Measurements from ENCODE around the gene EHD4. TPM values are rescaled to one million over a fixed set of nuclear protein-coding genes. Genes with fewer than 3 reads are reported as not detected.

Gene EHD4
- polyA plus RNA-seq, 1 of the 3 experiments (the other 2 are of a cell fraction): 17.5 TPM

DNA sequence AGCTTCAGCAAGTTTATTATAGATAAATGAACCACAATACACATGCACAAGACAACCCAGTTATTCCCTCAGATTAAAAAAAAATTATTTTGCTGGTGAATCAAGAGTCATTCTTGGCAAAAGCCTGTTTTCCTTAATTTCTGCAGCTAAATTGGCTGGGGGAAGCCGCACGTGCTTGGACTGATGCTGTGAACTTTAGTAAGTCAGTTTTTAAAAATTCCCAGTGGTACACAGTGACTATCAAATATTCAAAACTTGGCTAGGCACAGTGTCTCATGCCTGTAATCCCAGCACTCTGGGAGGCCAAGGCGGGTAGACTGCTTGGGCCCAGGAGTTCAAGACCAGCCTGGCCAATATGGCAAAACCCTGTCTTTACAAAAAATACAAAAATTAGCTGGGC is 23.9 kb downstream of the EHD4 start:
- no peak overlapping the region for H3K27ac ChIP-seq (ENCODE audit: low read depth in 2 of 2, low read length in 1 of 2)
- H3K4me1 ChIP-seq (ENCODE audit: control insufficient read depth in 1 of 2, insufficient read depth in 2 of 2, low read depth in 1 of 2, low read length in 1 of 2): peaks cover 6 to 17% of the 10 kb centered on the region in 2 experiments; a peak in 3 of 4 replicates
- H3K9me3 ChIP-seq: no peaks in the 10 kb centered on the region
- 84% methylated on average over 3 of the region's 3 CpGs for WGBS (ENCODE audit: low lambda C conversion rate)
- no peak for DNase-seq
- CTCF ChIA-PET: interaction anchor here (0.7 to 1.4 kb wide), 3 partner anchors 20 to 978 kb away, joined by 3 to 4 read pairs (median 3); no protein-coding TSS in a partner anchor
- no peaks in the 10 kb centered on the region for H3K27me3 ChIP-seq (ENCODE audit: insufficient read depth)
- H4K20me1 ChIP-seq (ENCODE audit: insufficient read depth): no peaks in the 10 kb centered on the region
- no peak overlapping the region for H2AFZ ChIP-seq (ENCODE audit: low read depth)
- TF ChIP-seq, protein P1, sequence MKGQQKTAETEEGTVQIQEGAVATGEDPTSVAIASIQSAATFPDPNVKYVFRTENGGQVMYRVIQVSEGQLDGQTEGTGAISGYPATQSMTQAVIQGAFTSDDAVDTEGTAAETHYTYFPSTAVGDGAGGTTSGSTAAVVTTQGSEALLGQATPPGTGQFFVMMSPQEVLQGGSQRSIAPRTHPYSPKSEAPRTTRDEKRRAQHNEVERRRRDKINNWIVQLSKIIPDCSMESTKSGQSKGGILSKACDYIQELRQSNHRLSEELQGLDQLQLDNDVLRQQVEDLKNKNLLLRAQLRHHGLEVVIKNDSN (IDR thresholded peaks at IDR 0.05; ENCODE audit: borderline replicate concordance, low read depth): no peak
- TF ChIP-seq, protein P2, sequence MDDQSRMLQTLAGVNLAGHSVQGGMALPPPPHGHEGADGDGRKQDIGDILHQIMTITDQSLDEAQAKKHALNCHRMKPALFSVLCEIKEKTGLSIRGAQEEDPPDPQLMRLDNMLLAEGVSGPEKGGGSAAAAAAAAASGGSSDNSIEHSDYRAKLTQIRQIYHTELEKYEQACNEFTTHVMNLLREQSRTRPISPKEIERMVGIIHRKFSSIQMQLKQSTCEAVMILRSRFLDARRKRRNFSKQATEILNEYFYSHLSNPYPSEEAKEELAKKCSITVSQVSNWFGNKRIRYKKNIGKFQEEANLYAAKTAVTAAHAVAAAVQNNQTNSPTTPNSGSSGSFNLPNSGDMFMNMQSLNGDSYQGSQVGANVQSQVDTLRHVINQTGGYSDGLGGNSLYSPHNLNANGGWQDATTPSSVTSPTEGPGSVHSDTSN (IDR thresholded peaks at IDR 0.05): no peak
- no peak for TF ChIP-seq SIN3A (IDR thresholded peaks at IDR 0.05; ENCODE audit: borderline replicate concordance, low read depth, low read length)
- TF ChIP-seq SMC3 (IDR thresholded peaks at IDR 0.05; ENCODE audit: low read depth, low read length): no peak
- no peak for TF ChIP-seq MEF2A (IDR thresholded peaks at IDR 0.05; ENCODE audit: borderline replicate concordance, low read depth)
- TF ChIP-seq, protein P3, sequence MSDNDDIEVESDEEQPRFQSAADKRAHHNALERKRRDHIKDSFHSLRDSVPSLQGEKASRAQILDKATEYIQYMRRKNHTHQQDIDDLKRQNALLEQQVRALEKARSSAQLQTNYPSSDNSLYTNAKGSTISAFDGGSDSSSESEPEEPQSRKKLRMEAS (IDR thresholded peaks at IDR 0.05; ENCODE audit: low read depth): no peak
- TF ChIP-seq, protein P4, sequence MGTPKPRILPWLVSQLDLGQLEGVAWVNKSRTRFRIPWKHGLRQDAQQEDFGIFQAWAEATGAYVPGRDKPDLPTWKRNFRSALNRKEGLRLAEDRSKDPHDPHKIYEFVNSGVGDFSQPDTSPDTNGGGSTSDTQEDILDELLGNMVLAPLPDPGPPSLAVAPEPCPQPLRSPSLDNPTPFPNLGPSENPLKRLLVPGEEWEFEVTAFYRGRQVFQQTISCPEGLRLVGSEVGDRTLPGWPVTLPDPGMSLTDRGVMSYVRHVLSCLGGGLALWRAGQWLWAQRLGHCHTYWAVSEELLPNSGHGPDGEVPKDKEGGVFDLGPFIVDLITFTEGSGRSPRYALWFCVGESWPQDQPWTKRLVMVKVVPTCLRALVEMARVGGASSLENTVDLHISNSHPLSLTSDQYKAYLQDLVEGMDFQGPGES (IDR thresholded peaks at IDR 0.05; ENCODE audit: low read depth, low read length): no peak
- no peak for TF ChIP-seq FOSL2 (IDR thresholded peaks at IDR 0.05; ENCODE audit: borderline replicate concordance, low read depth)
- no peak for TF ChIP-seq ELF1 (IDR thresholded peaks at IDR 0.05)
- no peak for TF ChIP-seq NFIC (IDR thresholded peaks at IDR 0.05; ENCODE audit: borderline replicate concordance)
- TF ChIP-seq, protein P5, sequence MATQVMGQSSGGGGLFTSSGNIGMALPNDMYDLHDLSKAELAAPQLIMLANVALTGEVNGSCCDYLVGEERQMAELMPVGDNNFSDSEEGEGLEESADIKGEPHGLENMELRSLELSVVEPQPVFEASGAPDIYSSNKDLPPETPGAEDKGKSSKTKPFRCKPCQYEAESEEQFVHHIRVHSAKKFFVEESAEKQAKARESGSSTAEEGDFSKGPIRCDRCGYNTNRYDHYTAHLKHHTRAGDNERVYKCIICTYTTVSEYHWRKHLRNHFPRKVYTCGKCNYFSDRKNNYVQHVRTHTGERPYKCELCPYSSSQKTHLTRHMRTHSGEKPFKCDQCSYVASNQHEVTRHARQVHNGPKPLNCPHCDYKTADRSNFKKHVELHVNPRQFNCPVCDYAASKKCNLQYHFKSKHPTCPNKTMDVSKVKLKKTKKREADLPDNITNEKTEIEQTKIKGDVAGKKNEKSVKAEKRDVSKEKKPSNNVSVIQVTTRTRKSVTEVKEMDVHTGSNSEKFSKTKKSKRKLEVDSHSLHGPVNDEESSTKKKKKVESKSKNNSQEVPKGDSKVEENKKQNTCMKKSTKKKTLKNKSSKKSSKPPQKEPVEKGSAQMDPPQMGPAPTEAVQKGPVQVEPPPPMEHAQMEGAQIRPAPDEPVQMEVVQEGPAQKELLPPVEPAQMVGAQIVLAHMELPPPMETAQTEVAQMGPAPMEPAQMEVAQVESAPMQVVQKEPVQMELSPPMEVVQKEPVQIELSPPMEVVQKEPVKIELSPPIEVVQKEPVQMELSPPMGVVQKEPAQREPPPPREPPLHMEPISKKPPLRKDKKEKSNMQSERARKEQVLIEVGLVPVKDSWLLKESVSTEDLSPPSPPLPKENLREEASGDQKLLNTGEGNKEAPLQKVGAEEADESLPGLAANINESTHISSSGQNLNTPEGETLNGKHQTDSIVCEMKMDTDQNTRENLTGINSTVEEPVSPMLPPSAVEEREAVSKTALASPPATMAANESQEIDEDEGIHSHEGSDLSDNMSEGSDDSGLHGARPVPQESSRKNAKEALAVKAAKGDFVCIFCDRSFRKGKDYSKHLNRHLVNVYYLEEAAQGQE (IDR thresholded peaks at IDR 0.05; ENCODE audit: low read depth, low read length): no peak
- TF ChIP-seq EZH2phosphoT487 (IDR thresholded peaks at IDR 0.05; ENCODE audit: borderline replicate concordance, low read depth): no peak
- TF ChIP-seq NRF1 (IDR thresholded peaks at IDR 0.05; ENCODE audit: low read depth, low read length): no peak
- no peak for TF ChIP-seq TEAD4 (IDR thresholded peaks at IDR 0.05; ENCODE audit: borderline replicate concordance, insufficient read depth)
- no peak for TF ChIP-seq YY1 (IDR thresholded peaks at IDR 0.05; ENCODE audit: low read depth)
- TF ChIP-seq, protein P6, sequence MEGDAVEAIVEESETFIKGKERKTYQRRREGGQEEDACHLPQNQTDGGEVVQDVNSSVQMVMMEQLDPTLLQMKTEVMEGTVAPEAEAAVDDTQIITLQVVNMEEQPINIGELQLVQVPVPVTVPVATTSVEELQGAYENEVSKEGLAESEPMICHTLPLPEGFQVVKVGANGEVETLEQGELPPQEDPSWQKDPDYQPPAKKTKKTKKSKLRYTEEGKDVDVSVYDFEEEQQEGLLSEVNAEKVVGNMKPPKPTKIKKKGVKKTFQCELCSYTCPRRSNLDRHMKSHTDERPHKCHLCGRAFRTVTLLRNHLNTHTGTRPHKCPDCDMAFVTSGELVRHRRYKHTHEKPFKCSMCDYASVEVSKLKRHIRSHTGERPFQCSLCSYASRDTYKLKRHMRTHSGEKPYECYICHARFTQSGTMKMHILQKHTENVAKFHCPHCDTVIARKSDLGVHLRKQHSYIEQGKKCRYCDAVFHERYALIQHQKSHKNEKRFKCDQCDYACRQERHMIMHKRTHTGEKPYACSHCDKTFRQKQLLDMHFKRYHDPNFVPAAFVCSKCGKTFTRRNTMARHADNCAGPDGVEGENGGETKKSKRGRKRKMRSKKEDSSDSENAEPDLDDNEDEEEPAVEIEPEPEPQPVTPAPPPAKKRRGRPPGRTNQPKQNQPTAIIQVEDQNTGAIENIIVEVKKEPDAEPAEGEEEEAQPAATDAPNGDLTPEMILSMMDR (IDR thresholded peaks at IDR 0.05): no peak
- TF ChIP-seq FOXJ3 (CRISPR knock-in tag; IDR thresholded peaks at IDR 0.05): no peak
- no peak for TF ChIP-seq TAF1 (IDR thresholded peaks at IDR 0.05; ENCODE audit: borderline replicate concordance, low read depth, low read length)
- TF ChIP-seq RAD21 (IDR thresholded peaks at IDR 0.05; ENCODE audit: low read length): no peak
- no peak for TF ChIP-seq RCOR1 (IDR thresholded peaks at IDR 0.05; ENCODE audit: low read length)
- H3F3A ChIP-seq (replicated peaks; ENCODE audit: insufficient read depth): peaks cover 13% of the 10 kb centered on the region
- no peak overlapping the region for H3K4me3 ChIP-seq (ENCODE audit: low read depth in 2 of 2, low read length in 1 of 2)
- peaks cover 0 to 8% of the 10 kb centered on the region in 2 experiments for H3K36me3 ChIP-seq (replicated peaks in 1 of 2; ENCODE audit: control insufficient read depth in 1 of 2, insufficient read depth in 2 of 2, low read length in 1 of 2)
- H3K9me2 ChIP-seq: no peaks in the 10 kb centered on the region
- H3K9ac ChIP-seq: no peak overlapping the region
- H3K4me2 ChIP-seq: no peak overlapping the region
- H3K79me2 ChIP-seq (ENCODE audit: insufficient read depth): peaks cover 37% of the 10 kb centered on the region
- POLR2A ChIA-PET: no interaction called here

All from SK-N-SH (cell line).